NCI-H1694 (cell line): ENCODE measurements around the gene MED27.

Source experiments
- DNase-seq: peaks from one replicate; lab custom pipeline; 2025; lab: John Stamatoyannopoulos, UW

MED27 gene

GRCh38 chr9:131836021-131836420 is 243.6 kb downstream of the MED27 start:
- no peak for DNase-seq

- no peak for DNase-seq
Observed at GRCh38 chr9:131835151-131835910, 244.3 kb downstream of the MED27 start.

DNA sequence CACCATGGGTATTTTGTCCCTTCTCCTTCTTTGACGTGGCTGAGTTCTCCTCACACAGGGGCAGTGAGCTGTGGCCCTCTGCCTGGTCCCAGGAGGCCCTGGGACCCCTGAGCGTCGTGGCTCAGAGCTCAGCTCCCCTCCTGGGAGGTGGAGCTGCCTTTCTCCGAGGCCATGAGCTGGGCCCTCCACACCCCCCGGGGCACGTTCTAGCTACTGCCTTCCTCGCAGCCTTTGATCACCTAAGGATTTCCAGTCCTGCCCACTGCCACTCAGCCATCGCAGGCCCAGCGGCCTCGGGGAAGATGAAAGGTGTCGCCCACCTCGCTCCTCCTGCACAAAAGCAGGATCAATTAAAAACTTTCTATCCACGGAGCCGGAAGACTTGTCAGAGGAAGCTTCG is 244.9 kb downstream of the MED27 start:
- no peak for DNase-seq

- no peak for DNase-seq
Observed at GRCh38 chr9:131833906-131834305, 245.8 kb downstream of the MED27 start.

- no peak for DNase-seq
Observed at GRCh38 chr9:131833083-131833482, 246.6 kb downstream of the MED27 start.

DNA sequence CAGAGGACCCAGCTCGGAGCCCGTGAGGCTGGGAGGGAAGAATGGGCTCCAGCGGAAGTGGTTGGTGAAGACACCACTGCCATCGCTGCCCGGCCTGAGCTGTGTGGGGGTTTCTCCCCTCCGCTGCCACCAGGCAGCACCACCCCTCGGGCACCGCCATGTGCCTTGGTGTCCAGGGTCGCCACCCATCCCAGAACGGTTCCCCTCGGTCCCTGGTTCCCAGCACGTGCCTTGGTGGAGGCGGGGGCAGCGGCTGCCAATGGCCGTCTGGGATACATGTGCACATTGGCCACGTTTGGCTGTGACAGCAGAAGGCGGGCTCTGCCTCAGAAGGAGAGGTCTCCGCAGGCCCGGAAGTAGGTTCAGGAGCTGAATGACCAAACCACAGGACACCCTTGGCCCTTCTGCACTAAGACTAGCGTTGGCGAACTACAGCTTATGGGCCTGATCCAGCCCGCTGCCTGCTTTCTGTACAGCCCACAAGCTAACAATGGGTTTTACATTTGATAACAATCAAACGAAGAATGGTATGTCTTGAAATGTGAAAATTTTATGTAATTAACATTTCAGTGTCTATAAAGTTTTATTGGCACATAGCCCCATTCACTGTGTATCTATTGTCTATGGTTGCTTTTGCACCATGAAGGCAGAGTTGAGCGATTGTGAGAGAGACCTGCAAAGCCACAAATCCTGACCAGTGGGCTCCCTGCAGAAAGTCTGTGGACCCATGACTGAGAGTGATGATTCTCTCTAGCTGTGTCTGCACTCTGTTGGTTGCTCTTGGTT is 248.1 kb downstream of the MED27 start:
- no peak for DNase-seq

- DNase-seq: no peak
Observed at GRCh38 chr9:131827821-131828369, 251.8 kb downstream of the MED27 start.

DNA sequence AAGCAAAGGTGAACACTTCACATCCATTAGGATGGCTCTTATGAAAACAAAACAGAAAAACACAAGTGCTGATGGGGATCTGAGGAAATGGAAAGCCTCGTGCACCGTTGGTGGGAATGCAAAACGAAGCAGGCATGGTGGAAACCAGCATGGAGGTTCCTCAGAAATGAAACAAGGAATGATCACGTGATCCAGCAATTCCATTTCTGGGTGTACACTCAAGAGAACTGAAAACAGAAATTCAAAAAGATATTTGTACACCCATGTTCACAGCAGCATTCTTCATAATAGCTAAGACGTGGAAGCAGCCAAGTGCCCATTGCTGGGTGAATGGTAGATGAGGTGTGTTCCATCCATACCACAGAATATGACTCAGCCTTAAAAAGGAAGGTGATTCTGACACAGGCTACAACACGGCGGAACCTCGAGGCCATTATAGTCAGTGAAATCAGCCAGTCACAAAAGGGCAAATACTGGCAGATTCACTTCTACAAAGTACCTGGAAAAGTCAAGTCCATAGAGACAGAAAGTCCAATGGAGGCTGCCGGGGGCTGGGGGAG is 252.6 kb downstream of the MED27 start:
- no peak for DNase-seq

DNA sequence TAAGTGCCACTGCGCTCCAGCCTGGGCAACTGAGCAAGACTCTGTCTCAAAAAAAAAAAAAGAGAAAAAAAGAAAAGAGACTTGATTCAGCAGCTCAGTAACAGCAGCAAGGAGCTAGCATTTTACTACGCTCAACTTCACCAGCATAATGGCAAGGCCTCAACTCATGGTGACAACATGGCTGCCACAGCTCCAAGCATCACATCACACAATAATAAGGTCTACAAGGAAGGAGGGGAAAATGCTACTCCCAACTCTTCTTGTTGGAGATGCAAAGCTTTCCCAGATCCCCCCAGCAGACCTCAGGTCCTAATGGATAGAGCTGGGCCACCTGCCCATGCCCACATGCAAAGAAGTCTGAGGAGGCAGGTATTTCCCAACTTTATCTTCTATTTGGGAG is 253.6 kb downstream of the MED27 start:
- no peak for DNase-seq

DNA sequence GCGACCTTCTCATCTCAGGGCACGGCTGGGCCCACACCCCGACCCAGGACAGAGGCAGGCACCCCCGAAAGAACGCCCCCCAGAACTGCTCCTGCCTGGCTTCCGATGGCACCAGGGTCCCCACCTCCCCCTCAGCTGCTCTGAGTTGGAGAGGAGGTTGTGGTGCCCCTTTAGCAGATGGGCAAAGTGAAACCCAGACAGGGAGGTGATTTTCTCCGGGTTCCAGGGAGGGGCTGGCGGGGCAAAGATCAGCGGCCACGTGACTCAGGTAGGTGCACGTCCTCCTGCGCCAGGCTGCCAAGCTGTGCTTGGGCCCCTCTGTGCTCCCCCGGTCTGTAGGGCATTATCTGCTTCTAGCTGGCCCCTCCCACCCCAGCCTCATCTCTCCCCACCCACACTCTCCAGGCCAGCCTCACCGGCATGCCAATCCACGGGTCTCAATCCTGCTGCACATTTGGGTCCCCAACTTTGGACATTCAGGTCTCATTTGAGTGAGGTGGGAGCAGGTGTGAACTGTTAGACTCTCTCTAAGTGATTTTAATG is 254.6 kb downstream of the MED27 start:
- no peak for DNase-seq

GRCh38 chr9:131824155-131824594 is 255.5 kb downstream of the MED27 start:
- DNase-seq: no peak

DNA sequence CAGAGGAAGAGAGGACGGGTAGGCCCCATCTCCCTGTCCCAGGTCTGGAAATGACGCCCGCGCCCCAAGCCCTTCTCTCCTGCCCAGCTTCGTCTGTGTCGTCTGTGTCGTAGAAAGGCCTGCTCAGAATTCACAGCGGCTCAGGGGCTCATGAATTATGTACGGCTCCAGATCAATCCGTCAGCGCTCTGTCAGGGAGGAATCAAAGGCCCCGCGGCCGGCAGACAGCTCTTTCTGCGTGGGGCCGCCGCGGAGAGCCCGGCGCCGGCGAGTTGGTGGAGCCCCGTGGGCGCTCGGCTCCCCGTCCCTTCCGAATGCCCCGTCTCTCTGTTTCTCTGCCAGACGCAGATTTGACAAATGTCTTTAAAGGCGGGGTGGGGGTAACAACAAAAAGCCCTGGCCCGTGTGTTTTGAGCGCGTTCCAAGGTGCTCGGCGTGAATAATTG is 255.9 kb downstream of the MED27 start:
- no peak for DNase-seq

- DNase-seq: no peak
Observed at GRCh38 chr9:131818089-131818488, 261.6 kb downstream of the MED27 start.

- peak; percentile 34 for DNase-seq
Observed at GRCh38 chr9:131817627-131818026, 262.0 kb downstream of the MED27 start.

GRCh38 chr9:131817073-131817472 is 262.6 kb downstream of the MED27 start:
- DNase-seq: peak; percentile 38

DNA sequence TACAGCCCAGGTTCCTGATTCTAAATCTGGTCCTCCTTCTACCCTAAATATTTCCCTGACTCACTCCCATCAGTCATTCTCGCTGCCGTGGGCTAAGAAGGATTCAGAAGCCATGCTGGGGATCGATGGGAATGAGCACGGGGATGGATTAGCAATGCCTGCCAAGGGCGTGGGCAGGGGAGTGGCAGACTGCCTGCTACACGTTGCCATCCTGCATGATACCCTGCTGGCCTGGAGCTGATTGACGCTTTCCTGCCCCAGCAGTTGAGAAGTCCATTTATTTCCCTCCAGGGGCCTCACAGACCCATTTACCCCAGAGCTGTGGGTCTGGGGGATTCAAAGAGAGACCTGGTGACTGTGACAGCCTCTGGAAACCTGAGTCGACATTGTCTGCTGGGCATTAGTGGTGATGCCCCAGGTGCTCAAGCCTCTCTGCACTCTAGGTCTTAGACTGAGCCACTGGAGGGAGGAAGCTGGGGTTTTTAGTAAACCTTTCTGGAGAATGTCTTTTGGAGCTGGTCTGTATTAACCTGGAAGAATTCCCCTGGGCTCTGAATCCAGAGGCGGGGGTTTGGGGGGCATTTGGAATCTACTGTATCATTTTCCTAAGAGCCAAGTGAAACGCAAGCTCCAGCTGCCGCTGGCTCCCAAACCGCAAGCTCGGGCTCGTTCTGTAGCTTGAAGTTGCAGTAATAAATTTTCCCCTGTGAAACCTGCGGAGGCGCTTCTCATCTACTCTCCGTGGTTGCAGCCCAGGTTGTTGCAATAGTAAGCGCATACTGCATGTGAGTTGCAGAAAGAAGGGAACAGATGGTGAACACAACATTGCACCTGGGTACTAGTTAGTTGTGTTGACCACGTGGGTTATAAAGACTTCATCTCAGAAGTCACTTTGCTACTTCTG is 263.4 kb downstream of the MED27 start:
- peak; percentile 78 for DNase-seq

DNA sequence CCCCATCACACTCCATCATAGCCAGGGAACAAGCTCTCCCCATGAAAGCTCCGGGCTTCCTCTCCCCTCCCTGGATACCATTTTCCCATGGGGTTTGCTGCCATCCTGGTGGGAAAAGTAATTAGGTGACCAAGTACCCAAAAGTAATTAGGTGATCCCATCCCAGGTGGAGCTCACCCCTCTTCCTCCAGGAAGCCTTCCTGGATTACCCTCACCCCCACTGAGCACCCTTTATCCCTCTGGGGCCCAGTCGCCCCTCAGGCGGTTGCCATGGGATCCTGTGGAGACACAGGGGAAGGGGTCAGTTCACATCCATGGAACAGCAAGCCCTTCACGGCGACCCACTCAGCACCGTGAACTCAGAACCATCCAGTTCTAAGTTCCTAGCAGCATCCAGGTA is 265.0 kb downstream of the MED27 start:
- DNase-seq: no peak

- no peak for DNase-seq
Observed at GRCh38 chr9:131813116-131813515, 266.6 kb downstream of the MED27 start.

DNA sequence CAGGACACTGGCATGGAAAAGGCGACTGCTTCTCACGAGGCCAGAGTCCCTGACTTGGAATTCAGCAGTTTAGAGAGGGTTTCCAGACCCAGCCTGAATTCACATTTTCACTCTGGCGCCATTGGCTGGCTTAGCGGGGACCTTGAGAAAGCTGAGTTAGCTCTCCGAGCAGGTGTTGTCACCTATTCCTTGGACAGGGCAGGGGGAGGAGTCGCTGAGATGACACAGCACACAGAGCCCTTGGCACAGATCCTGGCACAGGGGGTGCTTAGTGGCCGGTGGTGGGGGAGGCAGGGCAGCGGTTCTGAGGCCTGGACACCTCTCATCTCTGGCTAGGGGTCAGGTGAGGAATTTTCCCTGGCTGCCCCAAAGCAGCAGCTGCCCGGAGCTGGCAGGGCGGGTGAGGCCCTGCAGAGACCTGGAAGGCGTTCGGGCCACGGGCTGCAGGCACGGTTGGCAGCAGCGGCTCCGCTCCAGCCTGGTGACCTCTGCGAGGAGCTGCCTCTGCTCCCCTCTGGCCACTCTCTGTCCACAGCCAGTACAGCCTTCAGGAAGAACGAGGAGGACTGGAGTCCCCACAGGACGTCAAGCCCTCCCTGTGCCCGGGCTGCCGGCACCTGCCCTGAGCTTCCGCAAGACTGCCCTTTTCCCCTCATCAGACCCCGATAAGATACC is 267.4 kb downstream of the MED27 start:
- DNase-seq: no peak

DNA sequence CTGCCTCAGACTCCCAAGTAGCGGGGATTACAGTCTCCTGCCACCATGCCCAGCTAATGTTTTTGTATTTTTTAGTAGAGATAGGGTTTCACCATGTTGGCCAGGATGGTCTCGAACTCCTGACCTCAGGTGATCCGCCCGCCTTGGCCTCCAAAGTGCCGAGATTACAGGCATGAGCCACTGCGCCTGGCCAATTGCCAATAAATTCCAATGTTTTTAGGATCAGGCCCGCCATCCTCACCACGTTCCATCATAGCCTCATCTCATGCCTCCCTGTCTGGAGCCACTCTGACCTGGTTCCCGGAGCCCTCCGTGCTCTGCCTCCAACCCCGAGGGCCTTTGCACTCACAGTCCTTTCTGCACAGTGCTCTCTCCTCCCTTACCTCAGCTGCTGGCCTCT is 268.3 kb downstream of the MED27 start:
- DNase-seq: no peak
